ENCODE measurements around the gene TGOLN2. TPM values are rescaled to one million over a fixed set of nuclear protein-coding genes. Genes with fewer than 3 reads are reported as not detected.
"Not testable (repeated sequence)": the region's sequence is repeated elsewhere in the genome, so short reads cannot be mapped to it uniquely, and the experiment has no call there.

TGOLN2 gene
- total and polyA plus RNA-seq, 2 experiments from 2014 or later = 51.1 to 66.5 TPM

GRCh38 chr2:85330839-85331636 lies 3.2 kb upstream of the TGOLN2 start:
- Histone ChIP-seq H3K4me1 (ENCODE audit: insufficient read depth) (peaks cover 2% of the 10 kb centered on the region), H3K9me2 (replicated peaks; ENCODE audit: insufficient read depth) (no peaks in the 10 kb centered on the region), H3K27ac (no peak overlapping the region), H3K79me2 (peaks cover 15% of the 10 kb centered on the region), H3K9me3 (ENCODE audit: low read depth) (no peaks in the 10 kb centered on the region), H4K20me1 (ENCODE audit: insufficient read depth, poor library complexity, severe bottlenecking) (peaks cover 7% of the 10 kb centered on the region), H3K4me3 (no peak overlapping the region), H2AFZ (no peak overlapping the region), H3K4me2 (no peak overlapping the region), H3K27me3 (no peaks in the 10 kb centered on the region), H3K36me3 (replicated peaks; ENCODE audit: insufficient read depth, low read depth) (no peaks in the 10 kb centered on the region)
- 91% methylated on average over 13 of the region's 13 CpGs for WGBS (ENCODE audit: low lambda C conversion rate, missing lambda C conversion rate)
- DNase-seq (ENCODE audit: low spot score) = no peak
- TF ChIP-seq CTCF (IDR thresholded peaks at IDR 0.05; ENCODE audit: poor library complexity) (no peak), EZH2 (IDR thresholded peaks at IDR 0.05; ENCODE audit: borderline replicate concordance) (no peak), EZH2phosphoT487 (IDR thresholded peaks at IDR 0.05; ENCODE audit: low read depth, severe bottlenecking, unreplicated experiment) (no peak)

GRCh38 chr2:85329701-85330100 lies 1.9 kb upstream of the TGOLN2 start:
- H3K9me3 ChIP-seq (ENCODE audit: low read depth); H3K36me3 ChIP-seq (replicated peaks; ENCODE audit: insufficient read depth, low read depth); H3K4me2 ChIP-seq; DNase-seq (ENCODE audit: low spot score); H3K27me3 ChIP-seq; H3K27ac ChIP-seq; H3K4me1 ChIP-seq (ENCODE audit: insufficient read depth); H3K9me2 ChIP-seq (replicated peaks; ENCODE audit: insufficient read depth); H3K4me3 ChIP-seq; H2AFZ ChIP-seq: not testable (repeated sequence)
- Histone ChIP-seq H3K79me2 (peaks cover 24% of the 10 kb centered on the region), H4K20me1 (ENCODE audit: insufficient read depth, poor library complexity, severe bottlenecking) (peaks cover 15% of the 10 kb centered on the region)
- 92% methylated on average over 3 of the region's 3 CpGs for WGBS (ENCODE audit: low lambda C conversion rate, missing lambda C conversion rate)

- Histone ChIP-seq H3K4me1 (ENCODE audit: insufficient read depth) (peaks cover 9% of the 10 kb centered on the region), H3K27ac (no peak overlapping the region), H3K36me3 (replicated peaks; ENCODE audit: insufficient read depth, low read depth) (no peaks in the 10 kb centered on the region), H3K9me2 (replicated peaks; ENCODE audit: insufficient read depth) (no peaks in the 10 kb centered on the region), H3K27me3 (no peaks in the 10 kb centered on the region), H2AFZ (no peak overlapping the region), H3K4me3 (no peak overlapping the region), H3K79me2 (peaks cover 25% of the 10 kb centered on the region), H3K9me3 (ENCODE audit: low read depth) (no peaks in the 10 kb centered on the region), H4K20me1 (ENCODE audit: insufficient read depth, poor library complexity, severe bottlenecking) (peaks cover 15% of the 10 kb centered on the region), H3K4me2 (peak overlapping the region; percentile 95)
- no peak for TF ChIP-seq EZH2phosphoT487 (IDR thresholded peaks at IDR 0.05; ENCODE audit: low read depth, severe bottlenecking, unreplicated experiment)
- TF ChIP-seq CTCF (IDR thresholded peaks at IDR 0.05; ENCODE audit: poor library complexity) = no peak
- no peak for TF ChIP-seq EZH2 (IDR thresholded peaks at IDR 0.05; ENCODE audit: borderline replicate concordance)
- no peak for DNase-seq (ENCODE audit: low spot score)
These were observed 1.4 kb upstream of the TGOLN2 start for GRCh38 chr2:85329181-85329651.

- H3K36me3 ChIP-seq (replicated peaks; ENCODE audit: insufficient read depth, low read depth) = no peaks in the 10 kb centered on the region
- peak overlapping the region; percentile 57 for H3K4me3 ChIP-seq
- H4K20me1 ChIP-seq (ENCODE audit: insufficient read depth, poor library complexity, severe bottlenecking) = peaks cover 15% of the 10 kb centered on the region
- H3K79me2 ChIP-seq = peaks cover 44% of the 10 kb centered on the region
- peak overlapping the region; percentile 49 for H2AFZ ChIP-seq
- H3K4me2 ChIP-seq = peak overlapping the region; percentile 95
- no peaks in the 10 kb centered on the region for H3K9me2 ChIP-seq (replicated peaks; ENCODE audit: insufficient read depth)
- DNase-seq (ENCODE audit: low spot score) = peak; percentile 62
- 10% methylated on average over 36 of the region's 41 CpGs for WGBS (ENCODE audit: low lambda C conversion rate, missing lambda C conversion rate)
- TF ChIP-seq EZH2 (IDR thresholded peaks at IDR 0.05; ENCODE audit: borderline replicate concordance) = no peak
- TF ChIP-seq CTCF (IDR thresholded peaks at IDR 0.05; ENCODE audit: poor library complexity) = no peak
- no peak for TF ChIP-seq EZH2phosphoT487 (IDR thresholded peaks at IDR 0.05; ENCODE audit: low read depth, severe bottlenecking, unreplicated experiment)
- no peaks in the 10 kb centered on the region for H3K9me3 ChIP-seq (ENCODE audit: low read depth)
- peaks cover 15% of the 10 kb centered on the region for H3K4me1 ChIP-seq (ENCODE audit: insufficient read depth)
- no peaks in the 10 kb centered on the region for H3K27me3 ChIP-seq
- H3K27ac ChIP-seq = peak overlapping the region; percentile 98
These were observed 498 bp downstream of the TGOLN2 start for GRCh38 chr2:85327160-85327821.

Measured in hepatocyte (in vitro differentiated cells).